ENCODE results near the gene DERL3.
"Not testable (repeated sequence)": the region's sequence is repeated elsewhere in the genome, so short reads cannot be mapped to it uniquely, and the experiment has no call there.

Gene DERL3

DNA sequence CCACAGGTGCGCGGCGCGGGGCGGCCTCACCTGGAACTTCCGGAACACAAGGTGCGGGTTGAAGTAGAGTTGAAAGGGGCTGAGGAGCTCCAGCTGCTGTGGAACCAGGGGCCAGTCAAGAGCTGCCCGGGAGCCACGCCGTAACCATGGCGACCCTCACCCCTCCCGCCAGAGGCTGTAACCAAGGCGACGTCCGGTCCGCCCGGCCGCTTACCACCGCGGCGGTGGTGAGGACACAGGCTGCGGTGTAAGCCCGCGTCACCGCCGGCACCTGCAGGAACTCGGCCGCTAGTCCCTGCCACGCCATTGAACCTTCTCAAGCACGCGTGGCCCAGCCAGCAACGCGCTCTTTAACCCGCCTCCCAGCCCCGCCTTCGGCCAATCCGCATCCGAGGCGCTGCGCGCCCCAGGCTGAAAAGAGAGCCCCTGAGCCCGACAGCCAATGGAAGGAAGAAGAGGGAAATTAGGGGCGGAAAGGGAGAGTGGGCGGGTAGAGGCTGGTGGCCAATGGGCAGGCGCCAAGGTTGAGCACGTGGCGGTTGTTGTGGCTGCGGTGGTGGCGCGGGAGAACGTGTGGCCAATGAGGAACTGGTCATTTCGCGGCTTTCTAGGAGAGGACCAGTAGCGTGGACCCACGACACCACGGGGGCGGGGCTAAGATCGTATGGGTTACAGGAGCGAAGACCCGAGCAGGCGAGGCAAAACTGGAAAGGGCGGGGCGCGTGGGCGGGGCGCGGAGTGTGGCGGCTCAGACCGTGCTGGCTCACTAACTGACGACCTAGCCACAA, at the start of gene DERL3:
Gene DERL3, minus strand, starts transcription at position 326 of the 788 bp plus-strand sequence. Its CDS starts 19 bp downstream, at position 307.
- DNase-seq (ENCODE audit: low read depth), result peak; percentile 97
- Histone ChIP-seq H3K27me3 (replicated peaks; ENCODE audit: control insufficient read depth, insufficient read depth, low read length) (no peaks in the 10 kb centered on the region), H3K4me1 (ENCODE audit: control insufficient read depth, insufficient read depth, low read length) (peaks cover 5% of the 10 kb centered on the region), H3K36me3 (ENCODE audit: control insufficient read depth, insufficient read depth, low read length, severe bottlenecking) (peaks cover 11% of the 10 kb centered on the region), H3K9me3 (ENCODE audit: control insufficient read depth, low read length) (no peaks in the 10 kb centered on the region), H3K9ac (ENCODE audit: low read length) (no peak within 1 kb of the TSS), H3K4me3 (ENCODE audit: low read length) (peak within 1 kb of the TSS; percentile 68)

- Histone ChIP-seq H3K9ac (ENCODE audit: low read length) (no peak overlapping the region), H3K4me1 (ENCODE audit: control insufficient read depth, insufficient read depth, low read length) (peaks cover 12% of the 10 kb centered on the region), H3K4me3 (ENCODE audit: low read length) (no peak overlapping the region), H3K27me3 (replicated peaks; ENCODE audit: control insufficient read depth, insufficient read depth, low read length) (no peaks in the 10 kb centered on the region), H3K36me3 (ENCODE audit: control insufficient read depth, insufficient read depth, low read length, severe bottlenecking) (no peaks in the 10 kb centered on the region), H3K9me3 (ENCODE audit: control insufficient read depth, low read length) (no peaks in the 10 kb centered on the region)
- DNase-seq (ENCODE audit: low read depth), result no peak
Observed at GRCh38 chr22:23884140-23884539, 45.3 kb upstream of the DERL3 start.

DNA sequence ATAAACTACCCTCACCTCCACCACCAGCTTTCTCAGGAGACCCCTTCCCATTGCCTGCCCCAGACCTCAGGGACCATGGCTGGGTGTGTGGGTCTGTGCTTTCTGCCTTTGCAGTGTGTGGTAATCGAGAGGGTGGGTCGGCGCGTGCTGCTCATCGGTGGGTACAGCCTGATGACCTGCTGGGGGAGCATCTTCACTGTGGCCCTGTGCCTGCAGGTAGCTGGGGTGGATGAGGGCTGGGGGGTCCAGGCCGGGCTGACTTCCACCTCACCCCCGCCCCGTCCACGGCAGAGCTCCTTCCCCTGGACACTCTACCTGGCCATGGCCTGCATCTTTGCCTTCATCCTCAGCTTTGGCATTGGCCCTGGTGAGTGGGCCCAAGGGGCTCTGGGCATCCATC, 44.9 kb upstream of the DERL3 start:
- H3K36me3 ChIP-seq (ENCODE audit: control insufficient read depth, insufficient read depth, low read length, severe bottlenecking), result no peaks in the 10 kb centered on the region
- H3K27me3 ChIP-seq (replicated peaks; ENCODE audit: control insufficient read depth, insufficient read depth, low read length), result no peaks in the 10 kb centered on the region
- no peak for DNase-seq (ENCODE audit: low read depth)
- no peak overlapping the region for H3K4me3 ChIP-seq (ENCODE audit: low read length)
- no peak overlapping the region for H3K9ac ChIP-seq (ENCODE audit: low read length)
- H3K4me1 ChIP-seq (ENCODE audit: control insufficient read depth, insufficient read depth, low read length), result peaks cover 7% of the 10 kb centered on the region
- H3K9me3 ChIP-seq (ENCODE audit: control insufficient read depth, low read length), result no peaks in the 10 kb centered on the region

- no peak for DNase-seq (ENCODE audit: low read depth)
- no peaks in the 10 kb centered on the region for H3K27me3 ChIP-seq (replicated peaks; ENCODE audit: control insufficient read depth, insufficient read depth, low read length)
- no peaks in the 10 kb centered on the region for H3K4me1 ChIP-seq (ENCODE audit: control insufficient read depth, insufficient read depth, low read length)
- H3K4me3 ChIP-seq (ENCODE audit: low read length), result no peak overlapping the region
- H3K36me3 ChIP-seq (ENCODE audit: control insufficient read depth, insufficient read depth, low read length, severe bottlenecking), result no peaks in the 10 kb centered on the region
- no peak overlapping the region for H3K9ac ChIP-seq (ENCODE audit: low read length)
- H3K9me3 ChIP-seq (ENCODE audit: control insufficient read depth, low read length), result no peaks in the 10 kb centered on the region
Observed at GRCh38 chr22:23882370-23882769, 43.6 kb upstream of the DERL3 start.

DNA sequence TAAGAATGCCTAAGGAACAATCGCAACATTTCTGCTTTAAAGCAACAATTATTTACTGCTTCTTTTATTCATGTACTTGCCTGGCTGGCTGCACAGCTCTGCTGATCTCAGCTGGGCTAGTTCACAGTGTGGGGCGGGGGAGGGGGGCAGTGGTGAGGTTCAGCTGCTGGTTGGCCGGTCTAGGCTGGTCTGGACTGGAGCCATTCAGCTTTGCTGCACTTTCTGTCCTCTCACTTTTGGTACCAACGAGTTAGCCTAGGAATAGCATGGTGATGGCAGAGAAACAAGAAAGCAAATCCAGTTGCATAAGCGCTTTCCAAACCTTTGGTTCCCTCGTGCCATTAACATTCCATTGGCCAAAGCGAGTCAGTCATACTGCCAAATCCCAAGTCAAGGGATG, 39.4 kb upstream of the DERL3 start:
- DNase-seq (ENCODE audit: low read depth), result no peak
- H3K4me3 ChIP-seq (ENCODE audit: low read length), result no peak overlapping the region
- H3K9me3 ChIP-seq (ENCODE audit: control insufficient read depth, low read length), result no peaks in the 10 kb centered on the region
- H3K36me3 ChIP-seq (ENCODE audit: control insufficient read depth, insufficient read depth, low read length, severe bottlenecking), result no peaks in the 10 kb centered on the region
- H3K4me1 ChIP-seq (ENCODE audit: control insufficient read depth, insufficient read depth, low read length), result no peaks in the 10 kb centered on the region
- H3K27me3 ChIP-seq (replicated peaks; ENCODE audit: control insufficient read depth, insufficient read depth, low read length), result no peaks in the 10 kb centered on the region
- H3K9ac ChIP-seq (ENCODE audit: low read length), result no peak overlapping the region

DNA sequence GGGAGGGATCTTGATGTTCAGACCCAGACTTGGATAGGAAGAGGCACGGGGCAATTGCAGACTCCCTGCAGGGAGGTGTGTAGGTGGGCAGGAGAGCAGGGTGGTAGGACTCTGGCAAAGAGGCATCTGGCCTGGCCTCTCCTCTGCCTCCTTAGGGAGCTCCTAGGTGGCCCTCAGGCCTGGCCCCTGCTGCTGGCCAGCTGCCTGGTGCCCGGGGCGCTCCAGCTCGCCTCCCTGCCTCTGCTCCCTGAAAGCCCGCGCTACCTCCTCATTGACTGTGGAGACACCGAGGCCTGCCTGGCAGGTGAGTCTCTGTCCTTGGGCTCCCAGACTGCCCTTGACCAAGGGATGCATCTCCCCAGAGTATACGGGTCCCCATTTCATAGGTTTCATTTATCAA, 38.8 kb upstream of the DERL3 start:
- Histone ChIP-seq H3K36me3 (ENCODE audit: control insufficient read depth, insufficient read depth, low read length, severe bottlenecking) (no peaks in the 10 kb centered on the region), H3K9me3 (ENCODE audit: control insufficient read depth, low read length) (no peaks in the 10 kb centered on the region), H3K27me3 (replicated peaks; ENCODE audit: control insufficient read depth, insufficient read depth, low read length) (no peaks in the 10 kb centered on the region), H3K9ac (ENCODE audit: low read length) (no peak overlapping the region), H3K4me1 (ENCODE audit: control insufficient read depth, insufficient read depth, low read length) (no peaks in the 10 kb centered on the region), H3K4me3 (ENCODE audit: low read length) (no peak overlapping the region)
- no peak for DNase-seq (ENCODE audit: low read depth)

DNA sequence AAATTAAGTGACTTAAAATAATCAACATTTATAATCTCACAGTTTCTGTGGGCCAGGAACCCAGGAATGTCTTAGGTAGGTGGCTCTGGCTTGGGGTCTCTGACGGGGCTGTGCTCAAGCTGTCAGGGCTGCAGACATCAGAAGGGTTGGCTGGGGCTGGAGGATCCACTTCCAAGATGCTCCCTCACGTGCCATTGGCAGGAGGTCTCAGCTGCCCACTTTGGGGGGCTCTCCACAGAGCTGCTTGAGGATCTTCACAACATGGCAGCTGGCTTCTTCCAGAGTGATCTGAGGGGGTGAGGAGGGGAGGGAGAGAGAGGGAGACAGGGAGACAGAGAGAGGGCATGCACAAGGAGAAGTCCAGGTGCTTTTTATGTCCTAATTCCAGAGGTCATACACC, 37.0 kb upstream of the DERL3 start:
- H3K4me1 ChIP-seq (ENCODE audit: control insufficient read depth, insufficient read depth, low read length), result no peaks in the 10 kb centered on the region
- no peaks in the 10 kb centered on the region for H3K27me3 ChIP-seq (replicated peaks; ENCODE audit: control insufficient read depth, insufficient read depth, low read length)
- no peaks in the 10 kb centered on the region for H3K9me3 ChIP-seq (ENCODE audit: control insufficient read depth, low read length)
- DNase-seq (ENCODE audit: low read depth), result no peak
- H3K9ac ChIP-seq (ENCODE audit: low read length), result no peak overlapping the region
- H3K4me3 ChIP-seq (ENCODE audit: low read length), result no peak overlapping the region
- no peaks in the 10 kb centered on the region for H3K36me3 ChIP-seq (ENCODE audit: control insufficient read depth, insufficient read depth, low read length, severe bottlenecking)

- H3K9me3 ChIP-seq (ENCODE audit: control insufficient read depth, low read length), result no peaks in the 10 kb centered on the region
- no peak for DNase-seq (ENCODE audit: low read depth)
- H3K4me3 ChIP-seq (ENCODE audit: low read length), result no peak overlapping the region
- no peaks in the 10 kb centered on the region for H3K4me1 ChIP-seq (ENCODE audit: control insufficient read depth, insufficient read depth, low read length)
- H3K27me3 ChIP-seq (replicated peaks; ENCODE audit: control insufficient read depth, insufficient read depth, low read length), result no peaks in the 10 kb centered on the region
- H3K9ac ChIP-seq (ENCODE audit: low read length), result no peak overlapping the region
- peaks cover 2% of the 10 kb centered on the region for H3K36me3 ChIP-seq (ENCODE audit: control insufficient read depth, insufficient read depth, low read length, severe bottlenecking)
Observed at GRCh38 chr22:23874871-23875270, 36.1 kb upstream of the DERL3 start.

- Histone ChIP-seq H3K4me1 (ENCODE audit: control insufficient read depth, insufficient read depth, low read length) (no peaks in the 10 kb centered on the region), H3K4me3 (ENCODE audit: low read length) (no peak overlapping the region), H3K9me3 (ENCODE audit: control insufficient read depth, low read length) (no peaks in the 10 kb centered on the region), H3K27me3 (replicated peaks; ENCODE audit: control insufficient read depth, insufficient read depth, low read length) (no peaks in the 10 kb centered on the region), H3K9ac (ENCODE audit: low read length) (no peak overlapping the region), H3K36me3 (ENCODE audit: control insufficient read depth, insufficient read depth, low read length, severe bottlenecking) (peaks cover 12% of the 10 kb centered on the region)
- no peak for DNase-seq (ENCODE audit: low read depth)
Observed at GRCh38 chr22:23868580-23868979, 29.8 kb upstream of the DERL3 start.

- not testable (repeated sequence) for DNase-seq (ENCODE audit: low read depth); H3K9me3 ChIP-seq (ENCODE audit: control insufficient read depth, low read length); H3K27me3 ChIP-seq (replicated peaks; ENCODE audit: control insufficient read depth, insufficient read depth, low read length); H3K4me1 ChIP-seq (ENCODE audit: control insufficient read depth, insufficient read depth, low read length); H3K4me3 ChIP-seq (ENCODE audit: low read length); H3K9ac ChIP-seq (ENCODE audit: low read length); H3K36me3 ChIP-seq (ENCODE audit: control insufficient read depth, insufficient read depth, low read length, severe bottlenecking)
Observed at GRCh38 chr22:23864499-23865154, 25.8 kb upstream of the DERL3 start.

- no peaks in the 10 kb centered on the region for H3K27me3 ChIP-seq (replicated peaks; ENCODE audit: control insufficient read depth, insufficient read depth, low read length)
- no peak overlapping the region for H3K4me3 ChIP-seq (ENCODE audit: low read length)
- no peak overlapping the region for H3K9ac ChIP-seq (ENCODE audit: low read length)
- no peaks in the 10 kb centered on the region for H3K36me3 ChIP-seq (ENCODE audit: control insufficient read depth, insufficient read depth, low read length, severe bottlenecking)
- H3K9me3 ChIP-seq (ENCODE audit: control insufficient read depth, low read length), result no peaks in the 10 kb centered on the region
- DNase-seq (ENCODE audit: low read depth), result peak; percentile 52
- H3K4me1 ChIP-seq (ENCODE audit: control insufficient read depth, insufficient read depth, low read length), result peaks cover 9% of the 10 kb centered on the region
Observed at GRCh38 chr22:23862103-23862502, 23.3 kb upstream of the DERL3 start.

All from adipocyte (in vitro differentiated cells).